Esophagus muscularis mucosa (tissue), 4 donors: ENCODE measurements around the gene SOX9.

Experiments
- EP300 ChIP-seq: sonication (generic); formaldehyde crosslinking; IDR thresholded peaks from one replicate; pipeline ENCODE4 v1.6.1; 2017; ENCODE audit warnings: antibody characterized with exemption
- POLR2A ChIP-seq: fragments of 450-650 bp; IDR thresholded peaks from one replicate; pipeline ENCODE4 v1.6.1; 2017; ENCODE audit warnings: antibody characterized with exemption, moderate library complexity, mild to moderate bottlenecking, low read depth
- POLR2AphosphoS5 ChIP-seq, 2 donors: sonication (generic); formaldehyde crosslinking; IDR thresholded peaks; one replicate each; pipeline ENCODE4 v1.6.1; 2017; ENCODE audit warnings: antibody characterized with exemption in 2 of 2
- TF ChIP-seq, protein P1 (sequence below), 3 experiments: fragments of 200-600 bp in 2 of 3; fragments of 450-650 bp in 1 of 3; sonication (generic) in 2 of 3; IDR thresholded peaks; one replicate each; pipeline ENCODE4 v1.5.1; 2017 to 2019; ENCODE audit warnings: antibody characterized with exemption in 3 of 3, mild to moderate bottlenecking in 2 of 3, moderate library complexity in 1 of 3

DNA sequence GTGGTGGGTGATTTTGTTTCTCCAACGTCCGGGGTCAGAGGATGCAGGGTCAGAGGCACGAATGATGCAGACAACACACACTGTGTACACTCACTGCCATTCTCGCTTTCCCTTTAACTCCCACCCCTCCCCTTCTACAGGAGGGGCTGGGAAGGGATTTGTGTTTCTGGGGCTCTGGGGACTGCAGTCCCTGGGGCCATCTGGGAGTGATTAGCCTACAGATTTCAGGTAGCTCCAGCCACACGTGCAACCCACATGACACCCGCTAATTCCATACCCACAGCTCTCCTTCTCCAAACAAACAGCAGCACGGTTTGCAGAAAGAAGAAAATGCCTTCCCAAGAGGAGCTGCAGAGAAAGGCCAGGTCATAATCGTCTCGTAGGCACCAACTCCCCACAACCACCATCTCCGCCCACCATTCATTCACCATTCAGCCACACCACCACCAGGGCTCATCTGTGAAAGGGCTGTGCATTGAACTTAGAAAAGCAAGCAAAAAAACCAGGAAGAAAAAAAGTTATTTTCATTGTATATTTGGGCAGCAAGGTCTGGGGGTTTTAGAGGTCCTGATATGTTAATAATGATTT is 9.4 kb upstream of the SOX9 start:
- TF ChIP-seq POLR2A (no peak), POLR2AphosphoS5 (IDR thresholded peaks at IDR 0.05) (no peak), EP300 (no peak)
- TF ChIP-seq, protein P1, sequence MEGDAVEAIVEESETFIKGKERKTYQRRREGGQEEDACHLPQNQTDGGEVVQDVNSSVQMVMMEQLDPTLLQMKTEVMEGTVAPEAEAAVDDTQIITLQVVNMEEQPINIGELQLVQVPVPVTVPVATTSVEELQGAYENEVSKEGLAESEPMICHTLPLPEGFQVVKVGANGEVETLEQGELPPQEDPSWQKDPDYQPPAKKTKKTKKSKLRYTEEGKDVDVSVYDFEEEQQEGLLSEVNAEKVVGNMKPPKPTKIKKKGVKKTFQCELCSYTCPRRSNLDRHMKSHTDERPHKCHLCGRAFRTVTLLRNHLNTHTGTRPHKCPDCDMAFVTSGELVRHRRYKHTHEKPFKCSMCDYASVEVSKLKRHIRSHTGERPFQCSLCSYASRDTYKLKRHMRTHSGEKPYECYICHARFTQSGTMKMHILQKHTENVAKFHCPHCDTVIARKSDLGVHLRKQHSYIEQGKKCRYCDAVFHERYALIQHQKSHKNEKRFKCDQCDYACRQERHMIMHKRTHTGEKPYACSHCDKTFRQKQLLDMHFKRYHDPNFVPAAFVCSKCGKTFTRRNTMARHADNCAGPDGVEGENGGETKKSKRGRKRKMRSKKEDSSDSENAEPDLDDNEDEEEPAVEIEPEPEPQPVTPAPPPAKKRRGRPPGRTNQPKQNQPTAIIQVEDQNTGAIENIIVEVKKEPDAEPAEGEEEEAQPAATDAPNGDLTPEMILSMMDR (IDR thresholded peaks at IDR 0.05): no peak
